ENCODE measurements around the gene PCED1B. TPM values are rescaled to one million over a fixed set of nuclear protein-coding genes. Genes with fewer than 3 reads are reported as not detected.

PCED1B gene
- total and polyA plus RNA-seq, 2 experiments from 2014 or later, result 5.1 to 6.6 TPM

- TF ChIP-seq STAT1 (IDR thresholded peaks at IDR 0.05; ENCODE audit: unreplicated experiment) (no peak), CTCF (conservative IDR thresholded peaks at IDR 0.05; ENCODE audit: low read depth in 2 of 2) (no peak), REST (IDR thresholded peaks at IDR 0.05; ENCODE audit: unreplicated experiment) (no peak)
- no peaks in the 10 kb centered on the region for H3K9me3 Mint-ChIP-seq
- no peak overlapping the region for H2AFZ ChIP-seq
- H3K27ac ChIP-seq (ENCODE audit: low read depth), result no peak overlapping the region
- no peaks in the 10 kb centered on the region for H4K20me1 ChIP-seq (replicated peaks; ENCODE audit: insufficient read depth)
- no peaks in the 10 kb centered on the region for H3K4me1 ChIP-seq (ENCODE audit: insufficient read depth)
- H3K27ac Mint-ChIP-seq, result no peak overlapping the region
- no peaks in the 10 kb centered on the region for H3K36me3 Mint-ChIP-seq (ENCODE audit: low read depth)
- ATAC-seq, result no peak
- no peak overlapping the region for H3K4me3 Mint-ChIP-seq
- no peaks in the 10 kb centered on the region for H3K27me3 Mint-ChIP-seq (ENCODE audit: insufficient read depth, low read depth, poor library complexity)
- H3K4me1 Mint-ChIP-seq, result peaks cover 6% of the 10 kb centered on the region; the same call in 1 of the 3 replicates
- 0 out of 2 replicates have a peak, but pooled peaks cover 3% of the 10 kb centered on the region for H3K9me2 ChIP-seq (ENCODE audit: insufficient read depth)
- DNase-seq (ENCODE audit: low spot score), result no peak
- no peaks in the 10 kb centered on the region for H3F3A ChIP-seq (replicated peaks; ENCODE audit: low read depth)
- H3K4me3 ChIP-seq, result no peak overlapping the region
- H3K79me2 ChIP-seq (replicated peaks; ENCODE audit: insufficient read depth), result no peaks in the 10 kb centered on the region
- no peaks in the 10 kb centered on the region for H3K36me3 ChIP-seq (ENCODE audit: insufficient read depth)
- H3K4me2 ChIP-seq, result no peak overlapping the region
- no peaks in the 10 kb centered on the region for H3K27me3 ChIP-seq (ENCODE audit: insufficient read depth)
Observed at GRCh38 chr12:47268501-47269454, 189.4 kb downstream of the PCED1B start.

GRCh38 chr12:47269916-47270315 is 190.5 kb downstream of the PCED1B start:
- H2AFZ ChIP-seq, result 0 out of 2 replicates have a peak overlapping the region, but pooled peaks have one; percentile 5
- no peaks in the 10 kb centered on the region for H3K27me3 Mint-ChIP-seq (ENCODE audit: insufficient read depth, low read depth, poor library complexity)
- no peak overlapping the region for H3K4me2 ChIP-seq
- H3K79me2 ChIP-seq (replicated peaks; ENCODE audit: insufficient read depth), result no peaks in the 10 kb centered on the region
- no peak overlapping the region for H3K4me3 Mint-ChIP-seq
- H3F3A ChIP-seq (replicated peaks; ENCODE audit: low read depth), result no peaks in the 10 kb centered on the region
- no peaks in the 10 kb centered on the region for H3K9me3 Mint-ChIP-seq
- no peaks in the 10 kb centered on the region for H3K36me3 ChIP-seq (ENCODE audit: insufficient read depth)
- H3K27me3 ChIP-seq (ENCODE audit: insufficient read depth), result no peaks in the 10 kb centered on the region
- ATAC-seq (no peak), DNase-seq (ENCODE audit: low spot score) (no peak)
- H3K9me2 ChIP-seq (ENCODE audit: insufficient read depth), result 0 out of 2 replicates have a peak, but pooled peaks cover 3% of the 10 kb centered on the region
- H3K27ac Mint-ChIP-seq, result no peak overlapping the region
- H3K36me3 Mint-ChIP-seq (ENCODE audit: low read depth), result no peaks in the 10 kb centered on the region
- H3K4me1 Mint-ChIP-seq, result peaks cover 6% of the 10 kb centered on the region; the same call in 1 of the 3 replicates
- no peaks in the 10 kb centered on the region for H3K4me1 ChIP-seq (ENCODE audit: insufficient read depth)
- H3K4me3 ChIP-seq, result no peak overlapping the region
- no peaks in the 10 kb centered on the region for H4K20me1 ChIP-seq (replicated peaks; ENCODE audit: insufficient read depth)
- H3K27ac ChIP-seq (ENCODE audit: low read depth), result no peak overlapping the region
- TF ChIP-seq ZNF331 (CRISPR knock-in tag; IDR thresholded peaks at IDR 0.05; ENCODE audit: low read depth) (no peak), JUNB (IDR thresholded peaks at IDR 0.05; ENCODE audit: unreplicated experiment) (no peak), POLR2AphosphoS5 (IDR thresholded peaks at IDR 0.05; ENCODE audit: low read depth) (no peak), CTCF (conservative IDR thresholded peaks at IDR 0.05; ENCODE audit: low read depth in 2 of 2) (no peak), CREB1 (CRISPR knock-in tag; IDR thresholded peaks at IDR 0.05; ENCODE audit: low read depth) (no peak), ZNF114 (CRISPR knock-in tag; IDR thresholded peaks at IDR 0.05) (no peak), EZH2phosphoT487 (IDR thresholded peaks at IDR 0.05; ENCODE audit: unreplicated experiment) (no peak), NANOG (IDR thresholded peaks at IDR 0.05; ENCODE audit: borderline replicate concordance) (no peak), EZH2 (IDR thresholded peaks at IDR 0.05; ENCODE audit: low read depth, unreplicated experiment) (no peak)

Measured in GM23338 (cell line).